HL-60 (cell line): ENCODE measurements around the gene PLA2G4E.

ENCODE experiments used
- CTCF ChIP-seq: IDR thresholded peaks from one replicate; pipeline ENCODE4 v1.5.1; 2011; ENCODE audit warnings: low read length, control low read depth, inconsistent platforms; ENCODE audit not compliant: insufficient read depth
- REST ChIP-seq: IDR thresholded peaks from 2 replicates; pipeline ENCODE4 v1.6.1; 2012; ENCODE audit warnings: low read depth; ENCODE audit not compliant: insufficient replicate concordance

DNA sequence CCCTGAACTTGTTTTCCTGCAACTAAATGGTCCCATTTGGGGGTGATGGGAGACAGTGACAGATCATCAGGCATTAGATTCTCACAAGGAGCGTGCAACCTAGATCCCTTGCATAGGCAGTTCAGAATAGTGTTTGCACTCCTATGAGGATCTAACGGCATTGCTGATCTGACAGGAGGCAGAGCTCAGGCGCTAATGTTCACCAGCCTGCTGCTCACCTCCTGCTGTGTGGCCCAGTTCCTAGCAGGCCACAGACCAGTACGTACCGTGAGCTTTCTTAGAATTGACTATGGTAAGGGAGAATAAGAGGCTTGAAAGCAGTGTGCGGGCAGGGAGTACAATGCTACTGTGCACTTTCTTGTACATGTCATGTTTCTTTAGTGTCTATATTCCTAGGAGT, 17.6 kb upstream of the PLA2G4E start:
- TF ChIP-seq CTCF (no peak), REST (no peak)
